Measurements from ENCODE around the gene DEFB128. TPM values are rescaled to one million over a fixed set of nuclear protein-coding genes. Genes with fewer than 3 reads are reported as not detected.

DEFB128 gene
- not detected for total RNA-seq

DNA sequence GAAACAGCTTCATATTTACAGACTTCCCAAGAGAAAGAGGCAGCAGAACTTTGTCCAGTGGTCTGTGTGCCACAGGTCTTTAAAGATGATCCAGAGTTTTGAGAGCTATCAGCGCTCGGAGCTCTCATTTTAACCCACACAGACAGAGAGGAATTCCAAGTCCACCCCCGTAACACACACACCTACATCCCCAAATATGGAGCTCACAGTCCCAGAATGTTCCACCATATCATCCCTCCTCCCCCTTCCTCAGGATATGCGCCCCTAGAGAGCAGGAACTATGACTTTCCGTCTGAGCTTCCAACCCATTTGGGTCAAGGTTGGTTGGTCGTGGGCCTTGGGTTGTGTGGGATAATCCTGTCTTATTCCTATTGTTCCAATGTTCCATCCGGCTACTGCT is at the start of gene DEFB128:
TSS of gene DEFB128 (minus strand) at position 101 of the 400 bp plus-strand sequence. CDS start at position 13, 88 bp downstream.
- TF ChIP-seq, protein P1, sequence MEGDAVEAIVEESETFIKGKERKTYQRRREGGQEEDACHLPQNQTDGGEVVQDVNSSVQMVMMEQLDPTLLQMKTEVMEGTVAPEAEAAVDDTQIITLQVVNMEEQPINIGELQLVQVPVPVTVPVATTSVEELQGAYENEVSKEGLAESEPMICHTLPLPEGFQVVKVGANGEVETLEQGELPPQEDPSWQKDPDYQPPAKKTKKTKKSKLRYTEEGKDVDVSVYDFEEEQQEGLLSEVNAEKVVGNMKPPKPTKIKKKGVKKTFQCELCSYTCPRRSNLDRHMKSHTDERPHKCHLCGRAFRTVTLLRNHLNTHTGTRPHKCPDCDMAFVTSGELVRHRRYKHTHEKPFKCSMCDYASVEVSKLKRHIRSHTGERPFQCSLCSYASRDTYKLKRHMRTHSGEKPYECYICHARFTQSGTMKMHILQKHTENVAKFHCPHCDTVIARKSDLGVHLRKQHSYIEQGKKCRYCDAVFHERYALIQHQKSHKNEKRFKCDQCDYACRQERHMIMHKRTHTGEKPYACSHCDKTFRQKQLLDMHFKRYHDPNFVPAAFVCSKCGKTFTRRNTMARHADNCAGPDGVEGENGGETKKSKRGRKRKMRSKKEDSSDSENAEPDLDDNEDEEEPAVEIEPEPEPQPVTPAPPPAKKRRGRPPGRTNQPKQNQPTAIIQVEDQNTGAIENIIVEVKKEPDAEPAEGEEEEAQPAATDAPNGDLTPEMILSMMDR (IDR thresholded peaks at IDR 0.05; ENCODE audit: low read depth), result no peak

DNA sequence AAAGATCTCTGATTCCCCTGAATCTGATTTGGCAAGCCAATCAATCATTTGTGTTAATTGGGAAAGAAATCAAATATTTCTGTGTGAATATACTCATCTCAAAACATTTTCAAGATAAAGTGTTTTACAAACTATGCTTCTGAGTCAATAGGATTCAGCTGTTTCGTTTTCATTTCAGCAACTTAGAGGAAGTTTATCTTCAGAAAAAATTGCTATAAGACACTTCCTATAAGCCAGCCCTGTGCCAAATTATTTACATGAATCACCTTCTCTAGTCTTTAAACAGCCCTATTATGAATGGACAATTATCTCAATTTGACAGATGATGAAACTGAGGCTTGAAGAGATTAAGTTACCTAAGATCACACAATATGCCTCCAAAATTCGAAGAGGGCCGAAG is 48.4 kb upstream of the DEFB128 start:
- TF ChIP-seq, protein P1 (IDR thresholded peaks at IDR 0.05; ENCODE audit: low read depth), result no peak

DNA sequence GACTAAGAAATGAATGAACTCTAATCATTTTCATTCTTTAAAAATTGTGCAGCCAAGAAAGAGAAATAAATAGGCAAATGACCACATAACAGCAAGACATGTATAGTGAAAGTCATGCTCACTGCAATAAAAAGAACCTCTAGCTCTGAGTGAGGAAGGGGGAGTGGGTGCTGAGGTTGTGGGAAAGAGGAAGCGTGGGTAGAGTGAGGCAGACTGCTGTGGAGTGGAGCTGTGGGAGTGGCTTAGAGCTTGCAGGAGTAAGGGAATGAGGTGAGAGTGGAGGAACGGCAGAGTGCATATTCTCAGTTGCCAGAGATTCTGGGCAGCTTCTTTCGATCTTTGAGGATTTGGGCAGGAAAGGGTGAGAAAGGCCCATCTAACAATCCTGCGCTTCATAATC is 48.0 kb upstream of the DEFB128 start:
- TF ChIP-seq, protein P1 (IDR thresholded peaks at IDR 0.05; ENCODE audit: low read depth), result no peak

DNA sequence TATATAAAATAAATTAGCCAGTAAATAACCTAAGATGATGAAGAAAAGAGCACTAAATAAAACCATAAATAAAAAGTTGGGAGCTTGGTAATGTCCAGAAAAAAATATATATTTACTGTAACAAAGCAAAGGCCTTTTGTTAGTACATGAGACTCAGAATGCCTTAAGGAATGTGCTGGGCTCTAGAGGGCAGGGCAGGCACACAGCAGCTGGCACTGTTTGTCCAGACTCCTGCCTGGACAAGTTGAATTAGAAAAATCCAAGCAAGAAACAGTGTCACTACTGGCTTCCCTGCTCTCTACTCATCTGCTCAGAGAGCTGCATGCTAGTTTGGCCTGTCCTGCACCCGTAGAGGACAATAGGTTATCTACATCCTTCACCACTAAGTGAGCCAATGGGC is 46.4 kb upstream of the DEFB128 start:
- TF ChIP-seq, protein P1 (IDR thresholded peaks at IDR 0.05; ENCODE audit: low read depth), result no peak

DNA sequence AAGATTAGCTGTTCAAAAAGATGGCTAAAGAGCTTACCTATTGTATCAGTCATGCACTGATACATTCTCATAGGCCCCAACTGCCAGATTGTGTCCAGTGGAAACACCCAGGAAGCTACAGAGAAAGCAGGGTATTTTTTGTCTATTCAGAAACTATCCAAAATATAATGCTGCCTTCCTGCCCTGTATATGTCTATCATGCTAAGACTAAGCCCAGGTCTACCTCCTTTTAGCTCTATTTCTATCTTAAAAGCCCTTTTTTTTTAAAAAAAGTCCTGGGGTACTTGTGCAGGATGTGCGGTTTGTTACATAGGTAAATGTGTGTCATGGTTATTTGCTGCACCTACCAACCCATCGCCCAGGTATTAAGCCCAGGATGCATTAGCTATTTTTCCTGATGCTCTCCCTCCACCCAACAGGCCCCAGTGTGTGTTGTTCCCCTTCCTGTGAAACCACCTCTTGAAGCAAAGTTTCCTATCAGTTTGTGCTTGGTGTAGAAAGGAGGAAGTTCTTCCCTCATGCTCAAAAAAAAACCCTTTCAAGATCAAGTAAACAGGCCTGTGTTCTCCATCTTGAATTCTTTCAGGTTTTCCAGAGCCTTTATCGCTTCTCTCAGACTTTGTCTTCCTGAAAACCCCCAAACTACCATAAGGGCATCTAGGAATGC is 38.1 kb upstream of the DEFB128 start:
- TF ChIP-seq, protein P1 (IDR thresholded peaks at IDR 0.05; ENCODE audit: low read depth), result no peak

DNA sequence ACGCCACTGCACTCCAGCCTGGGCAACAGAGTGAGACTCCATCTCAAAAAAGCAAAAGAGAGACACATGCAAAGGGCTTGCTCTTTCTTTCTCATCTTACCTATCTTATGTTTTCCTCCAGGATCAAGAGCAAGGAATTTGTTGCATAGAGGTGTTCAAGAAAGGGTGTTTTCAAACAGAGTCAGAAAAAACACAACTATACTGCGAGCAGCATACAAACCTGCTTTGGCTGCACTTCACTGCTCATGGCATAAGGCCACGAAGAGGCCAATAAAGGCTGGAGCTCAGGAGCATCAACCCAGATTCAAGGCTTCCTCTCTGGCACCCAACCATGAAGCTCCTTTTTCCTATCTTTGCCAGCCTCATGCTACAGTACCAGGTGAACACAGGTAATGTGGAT is 37.4 kb upstream of the DEFB128 start, which contains the start of gene DEFB129:
TSS of gene DEFB129 (plus strand) at position 301 of the 400 bp plus-strand sequence. CDS start at position 332, 31 bp downstream.
- TF ChIP-seq, protein P1 (IDR thresholded peaks at IDR 0.05; ENCODE audit: low read depth), result no peak

DNA sequence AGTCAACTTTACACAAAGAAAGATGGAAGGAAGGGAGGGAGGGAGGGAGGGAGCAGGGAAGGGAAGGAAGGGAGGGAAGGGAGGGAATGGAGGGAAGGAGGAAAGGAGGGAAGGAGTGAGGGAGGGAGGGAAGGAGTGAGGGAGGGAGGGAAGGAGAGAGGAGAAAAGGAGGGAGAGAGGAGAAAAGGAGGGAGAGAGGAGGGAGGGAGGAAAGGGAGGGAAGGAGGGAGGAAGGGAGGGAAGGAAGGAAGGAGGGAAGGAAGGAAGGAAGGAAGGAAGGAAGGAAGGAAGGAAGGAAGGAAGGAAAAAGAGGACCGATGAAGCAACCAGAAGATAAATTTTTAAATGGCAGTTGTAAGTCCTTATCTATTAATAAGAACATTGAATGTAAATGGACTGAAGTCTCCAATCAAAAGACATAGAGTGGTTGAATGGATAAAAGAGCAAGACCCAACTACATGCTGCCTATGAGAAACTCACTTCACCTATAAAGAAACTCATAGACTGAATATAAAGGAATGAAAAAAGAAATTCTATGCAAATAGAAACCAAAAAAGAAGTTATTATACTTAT is 31.8 kb upstream of the DEFB128 start:
- TF ChIP-seq, protein P1 (IDR thresholded peaks at IDR 0.05; ENCODE audit: low read depth), result no peak
